Measurements from ENCODE around the gene TSSK6.

GRCh38 chr19:19533841-19534240, 18.5 kb upstream of the TSSK6 start:
- no peak for TF ChIP-seq POLR2A (IDR thresholded peaks at IDR 0.05; ENCODE audit: low read depth, low read length)
- TF ChIP-seq TAF1 (IDR thresholded peaks at IDR 0.05; ENCODE audit: borderline replicate concordance, low read depth, low read length), result no peak
- TF ChIP-seq POLR2AphosphoS5 (IDR thresholded peaks at IDR 0.05; ENCODE audit: low read depth, low read length), result no peak
